Right forelimb (tissue), 1 donor: ENCODE results near the gene MCM8.
"Not testable (repeated sequence)": the region's sequence is repeated elsewhere in the genome, so short reads cannot be mapped to it uniquely, and the experiment has no call there.

Experiments used
- DNase-seq: peaks from one replicate; pipeline ENCODE4 v3.0.0-alpha.2; 2018

Gene MCM8

GRCh38 chr20:6007529-6008103 lies 57.2 kb downstream of the MCM8 start:
- DNase-seq, result no peak

- DNase-seq, result no peak
Observed at GRCh38 chr20:6008254-6008653, 57.8 kb downstream of the MCM8 start.

- DNase-seq, result no peak
Observed at GRCh38 chr20:6012179-6012578, 61.7 kb downstream of the MCM8 start.

- DNase-seq, result no peak
Observed at GRCh38 chr20:6014017-6014416, 63.6 kb downstream of the MCM8 start.

GRCh38 chr20:6014957-6015356 lies 64.5 kb downstream of the MCM8 start:
- DNase-seq, result no peak

GRCh38 chr20:6017467-6017866 lies 67.0 kb downstream of the MCM8 start:
- DNase-seq, result no peak

- no peak for DNase-seq
Observed at GRCh38 chr20:6017880-6018279, 67.4 kb downstream of the MCM8 start.

GRCh38 chr20:6024768-6025167 lies 74.3 kb downstream of the MCM8 start:
- no peak for DNase-seq

- DNase-seq, result no peak
Observed at GRCh38 chr20:6026051-6026450, 75.6 kb downstream of the MCM8 start.

GRCh38 chr20:6028818-6029217 lies 78.4 kb downstream of the MCM8 start:
- no peak for DNase-seq

- DNase-seq, result no peak
Observed at GRCh38 chr20:6029538-6029937, 79.1 kb downstream of the MCM8 start.

GRCh38 chr20:6030453-6031080 lies 80.1 kb downstream of the MCM8 start:
- DNase-seq, result no peak

- not testable (repeated sequence) for DNase-seq
Observed at GRCh38 chr20:6032907-6033306, 82.5 kb downstream of the MCM8 start.

- no peak for DNase-seq
Observed at GRCh38 chr20:6034134-6034969, 83.9 kb downstream of the MCM8 start.

GRCh38 chr20:6036213-6036612 lies 85.8 kb downstream of the MCM8 start:
- DNase-seq, result no peak

- no peak for DNase-seq
Observed at GRCh38 chr20:6037082-6037481, 86.6 kb downstream of the MCM8 start.

- no peak for DNase-seq
Observed at GRCh38 chr20:6038256-6038655, 87.8 kb downstream of the MCM8 start.

- DNase-seq, result no peak
Observed at GRCh38 chr20:6039766-6040165, 89.3 kb downstream of the MCM8 start.

- no peak for DNase-seq
Observed at GRCh38 chr20:6040540-6040939, 90.1 kb downstream of the MCM8 start.

GRCh38 chr20:6040958-6041807 lies 90.7 kb downstream of the MCM8 start:
- no peak for DNase-seq

GRCh38 chr20:6041808-6042265 lies 91.4 kb downstream of the MCM8 start:
- DNase-seq, result no peak

- DNase-seq, result no peak
Observed at GRCh38 chr20:6044115-6044514, 93.7 kb downstream of the MCM8 start.

GRCh38 chr20:6045566-6045965 lies 95.1 kb downstream of the MCM8 start:
- DNase-seq, result no peak
